Measurements from ENCODE around the gene RAD51B. TPM values are rescaled to one million over a fixed set of nuclear protein-coding genes. Genes with fewer than 3 reads are reported as not detected.

RAD51B gene
- total RNA-seq, 1 experiment from 2014 or later: 10.8 TPM

GRCh38 chr14:68355415-68355814, 535.8 kb downstream of the RAD51B start:
- Histone ChIP-seq H3F3A (ENCODE audit: low read length, unreplicated experiment) (no peaks in the 10 kb centered on the region), H3K9ac (ENCODE audit: low read length) (no peak overlapping the region), H3K9me3 (ENCODE audit: low read length) (no peaks in the 10 kb centered on the region), H3K9me2 (replicated peaks; ENCODE audit: low read length) (no peaks in the 10 kb centered on the region), H3K79me2 (ENCODE audit: low read length) (no peaks in the 10 kb centered on the region), H4K20me1 (ENCODE audit: low read length) (no peaks in the 10 kb centered on the region), H2AFZ (ENCODE audit: low read length) (no peak overlapping the region), H3K4me2 (ENCODE audit: low read length) (no peak overlapping the region), H3K36me3 (ENCODE audit: low read depth, low read length) (no peaks in the 10 kb centered on the region), H3K27me3 (ENCODE audit: low read length) (no peaks in the 10 kb centered on the region), H3K4me1 (ENCODE audit: insufficient read depth, low read length) (peaks cover 10% of the 10 kb centered on the region), H3K27ac (ENCODE audit: low read length) (no peak overlapping the region), H3K4me3 (ENCODE audit: low read length) (no peak overlapping the region)
- intact Hi-C loops (cut with micrococcal nuclease): no loop called here
- DNase-seq (no peak), ATAC-seq (no peak)
- ChIA-PET POLR2A (ENCODE audit: unreplicated experiment) (interaction anchor here (0.6 to 0.7 kb wide), 2 partner anchors 604 to 966 kb away, joined by 3 to 10 read pairs; no protein-coding TSS in a partner anchor), CTCF (no interaction called here)
- TF ChIP-seq CTCF (conservative IDR thresholded peaks at IDR 0.05; ENCODE audit: low read depth, low read length): no peak
- TF ChIP-seq EZH2phosphoT487 (IDR thresholded peaks at IDR 0.05; ENCODE audit: borderline replicate concordance, low read length): no peak
- TF ChIP-seq EZH2 (IDR thresholded peaks at IDR 0.05; ENCODE audit: low read length, unreplicated experiment): no peak
- BruUV-seq (replicated peaks): no TSS peak

- Histone ChIP-seq H3K4me2 (ENCODE audit: low read length) (no peak overlapping the region), H3K27ac (ENCODE audit: low read length) (no peak overlapping the region), H3F3A (ENCODE audit: low read length, unreplicated experiment) (no peaks in the 10 kb centered on the region), H4K20me1 (ENCODE audit: low read length) (no peaks in the 10 kb centered on the region), H3K4me3 (ENCODE audit: low read length) (no peak overlapping the region), H3K9ac (ENCODE audit: low read length) (no peak overlapping the region), H3K79me2 (ENCODE audit: low read length) (no peaks in the 10 kb centered on the region), H2AFZ (ENCODE audit: low read length) (no peak overlapping the region), H3K9me3 (ENCODE audit: low read length) (no peaks in the 10 kb centered on the region), H3K9me2 (replicated peaks; ENCODE audit: low read length) (no peaks in the 10 kb centered on the region), H3K36me3 (ENCODE audit: low read depth, low read length) (no peaks in the 10 kb centered on the region), H3K4me1 (ENCODE audit: insufficient read depth, low read length) (peaks cover 22% of the 10 kb centered on the region), H3K27me3 (ENCODE audit: low read length) (no peaks in the 10 kb centered on the region)
- no peak for ATAC-seq
- ChIA-PET CTCF (no interaction called here), POLR2A (ENCODE audit: unreplicated experiment) (no interaction called here)
- intact Hi-C loops (cut with micrococcal nuclease): no loop called here
- no TSS peak for BruUV-seq (replicated peaks)
- TF ChIP-seq EZH2phosphoT487 (IDR thresholded peaks at IDR 0.05; ENCODE audit: borderline replicate concordance, low read length) (no peak), CTCF (conservative IDR thresholded peaks at IDR 0.05; ENCODE audit: low read depth, low read length) (no peak), EZH2 (IDR thresholded peaks at IDR 0.05; ENCODE audit: low read length, unreplicated experiment) (no peak)
- DNase-seq: no peak
Measured at GRCh38 chr14:68357777-68358176, 538.2 kb downstream of the RAD51B start.

GRCh38 chr14:68358500-68358899, 538.9 kb downstream of the RAD51B start:
- Histone ChIP-seq H3K36me3 (ENCODE audit: low read depth, low read length) (no peaks in the 10 kb centered on the region), H3K9ac (ENCODE audit: low read length) (no peak overlapping the region), H3K9me3 (ENCODE audit: low read length) (no peaks in the 10 kb centered on the region), H3K4me2 (ENCODE audit: low read length) (no peak overlapping the region), H3K27me3 (ENCODE audit: low read length) (no peaks in the 10 kb centered on the region), H3K79me2 (ENCODE audit: low read length) (no peaks in the 10 kb centered on the region), H2AFZ (ENCODE audit: low read length) (no peak overlapping the region), H4K20me1 (ENCODE audit: low read length) (no peaks in the 10 kb centered on the region), H3F3A (ENCODE audit: low read length, unreplicated experiment) (no peaks in the 10 kb centered on the region), H3K9me2 (replicated peaks; ENCODE audit: low read length) (no peaks in the 10 kb centered on the region), H3K4me1 (ENCODE audit: insufficient read depth, low read length) (peaks cover 22% of the 10 kb centered on the region), H3K27ac (ENCODE audit: low read length) (no peak overlapping the region), H3K4me3 (ENCODE audit: low read length) (no peak overlapping the region)
- BruUV-seq (replicated peaks): no TSS peak
- intact Hi-C loops (cut with micrococcal nuclease): no loop called here
- DNase-seq: no peak
- TF ChIP-seq EZH2 (IDR thresholded peaks at IDR 0.05; ENCODE audit: low read length, unreplicated experiment) (no peak), CTCF (conservative IDR thresholded peaks at IDR 0.05; ENCODE audit: low read depth, low read length) (no peak), EZH2phosphoT487 (IDR thresholded peaks at IDR 0.05; ENCODE audit: borderline replicate concordance, low read length) (no peak)
- ATAC-seq: no peak
- CTCF ChIA-PET: interaction anchor here (1.7 kb wide), 1 partner anchor 22 kb away, joined by 4 read pairs; no protein-coding TSS in a partner anchor
- POLR2A ChIA-PET (ENCODE audit: unreplicated experiment): interaction anchor here (0.5 kb wide), 1 partner anchor 107 kb away, joined by 3 read pairs; no protein-coding TSS in a partner anchor

All from PC-3 (cell line).